HepG2 (cell line): ENCODE results near the gene HEATR1. TPM values are rescaled to one million over a fixed set of nuclear protein-coding genes. Genes with fewer than 3 reads are reported as not detected.

Experiments
- ATM ChIP-seq: fragments of 450-650 bp; IDR thresholded peaks from 2 replicates; pipeline ENCODE4 v1.7.1; 2017; ENCODE audit warnings: mild to moderate bottlenecking, borderline replicate concordance
- BATF2 ChIP-seq: sonication (generic); formaldehyde crosslinking; IDR thresholded peaks from 2 replicates; pipeline ENCODE4 v1.8.0; 2022; ENCODE audit warnings: mild to moderate bottlenecking, missing genetic modification reagents, moderate library complexity
- EEA1 ChIP-seq: sonication (generic); formaldehyde crosslinking; IDR thresholded peaks from 2 replicates; pipeline ENCODE4 v1.5.1; 2020; ENCODE audit warnings: mild to moderate bottlenecking, missing genetic modification reagents, borderline replicate concordance
- FUBP1 ChIP-seq: sonication (generic); formaldehyde crosslinking; IDR thresholded peaks from 2 replicates; pipeline ENCODE4 v1.5.1; 2020; ENCODE audit warnings: missing genetic modification reagents, mild to moderate bottlenecking, borderline replicate concordance
- HMGXB4 ChIP-seq, 2 experiments: sonication (generic) in 1 of 2; formaldehyde crosslinking in 1 of 2; IDR thresholded peaks; 2 replicates each; pipeline versions ENCODE4 v1.4.0 to v1.6.1; 2018 to 2020; ENCODE audit warnings: missing genetic modification reagents in 2 of 2, borderline replicate concordance in 1 of 2, low read depth in 1 of 2, mild to moderate bottlenecking in 1 of 2, missing biosample characterization in 1 of 2
- KDM3A ChIP-seq: IDR thresholded peaks from 2 replicates; pipeline ENCODE4 v1.6.1; 2018; ENCODE audit warnings: low read depth, missing compliant biosample characterization
- KMT2A ChIP-seq: sonication (generic); formaldehyde crosslinking; IDR thresholded peaks from 2 replicates; pipeline ENCODE4 v1.4.0; 2020; ENCODE audit warnings: missing genetic modification reagents
- LBX2 ChIP-seq: sonication (generic); formaldehyde crosslinking; IDR thresholded peaks from 2 replicates; pipeline ENCODE4 v1.5.0; 2020; ENCODE audit warnings: missing genetic modification reagents, mild to moderate bottlenecking, borderline replicate concordance
- MZF1 ChIP-seq: sonication (generic); formaldehyde crosslinking; IDR thresholded peaks from 2 replicates; pipeline ENCODE4 v1.8.1; 2023; ENCODE audit warnings: mild to moderate bottlenecking, missing genetic modification reagents, borderline replicate concordance
- NFE2L1 ChIP-seq: sonication (generic); formaldehyde crosslinking; IDR thresholded peaks from 2 replicates; pipeline ENCODE4 v1.4.0; 2020; ENCODE audit warnings: missing genetic modification reagents, mild to moderate bottlenecking, borderline replicate concordance
- PBX2 ChIP-seq: IDR thresholded peaks from 2 replicates; pipeline ENCODE4 v1.6.1; 2016; ENCODE audit warnings: control low read depth
- PPARG ChIP-seq: conservative IDR thresholded peaks from 2 replicates; pipeline ENCODE4 v1.6.1; 2016; ENCODE audit warnings: missing biosample characterization, missing genetic modification reagents
- REPIN1 ChIP-seq: sonication (generic); formaldehyde crosslinking; IDR thresholded peaks from 2 replicates; pipeline ENCODE4 v1.8.0; 2022; ENCODE audit warnings: missing genetic modification reagents, low read depth, mild to moderate bottlenecking, borderline replicate concordance
- RFX5 ChIP-seq: IDR thresholded peaks from 2 replicates; pipeline ENCODE4 v1.6.1; 2011; ENCODE audit warnings: low read depth, low read length, improper control_type of control experiment
- TAF1 ChIP-seq: sonication (generic); formaldehyde crosslinking; IDR thresholded peaks from 2 replicates; pipeline ENCODE4 v1.4.0; 2020; ENCODE audit warnings: missing genetic modification reagents
- ZBTB1 ChIP-seq: sonication (generic); formaldehyde crosslinking; IDR thresholded peaks from 2 replicates; pipeline ENCODE4 v1.4.0; 2020; ENCODE audit warnings: missing genetic modification reagents, borderline replicate concordance
- ZFP36L1 ChIP-seq: sonication (generic); formaldehyde crosslinking; IDR thresholded peaks from 2 replicates; pipeline ENCODE4 v1.8.0; 2022; ENCODE audit warnings: mild to moderate bottlenecking, missing genetic modification reagents, moderate library complexity
- ZIK1 ChIP-seq: sonication (generic); formaldehyde crosslinking; IDR thresholded peaks from 2 replicates; pipeline ENCODE4 v1.5.0; 2020; ENCODE audit warnings: mild to moderate bottlenecking, low read depth, missing genetic modification reagents, borderline replicate concordance
- ZKSCAN1 ChIP-seq: fragments of 150-350 bp; IDR thresholded peaks from 2 replicates; pipeline ENCODE4 v1.6.1; 2014; ENCODE audit warnings: low read length
- ZNF510 ChIP-seq: sonication (generic); formaldehyde crosslinking; IDR thresholded peaks from 2 replicates; pipeline ENCODE4 v1.4.0; 2020; ENCODE audit warnings: low read depth, mild to moderate bottlenecking, missing genetic modification reagents
- ZNF615 ChIP-seq: sonication (generic); formaldehyde crosslinking; IDR thresholded peaks from 2 replicates; pipeline ENCODE4 v1.5.0; 2020; ENCODE audit warnings: mild to moderate bottlenecking, missing genetic modification reagents, borderline replicate concordance
- ZNF83 ChIP-seq: sonication (generic); formaldehyde crosslinking; IDR thresholded peaks from 2 replicates; pipeline ENCODE4 v1.4.0; 2020; ENCODE audit warnings: missing genetic modification reagents, mild to moderate bottlenecking, borderline replicate concordance
- polyA plus RNA-seq, 8 experiments: library from polyadenylated mRNA; depleted of rRNA in 3 of 8; stranded (reverse) in 7 of 8; unstranded in 1 of 8; fragments of >200 nt; fragmentation: Illumina TruSeq in 4 of 8; extraction: Trizol in 4 of 8; gene quantifications; 2 replicates each; pipeline versions ENCODE4 v1.2.1 to v1.2.3, GENCODE V29; 2011 to 2016; ENCODE audit warnings: low read depth in 4 of 8, missing spikeins in 1 of 8, mixed read lengths in 1 of 8; ENCODE audit not compliant: insufficient read depth in 1 of 8
- total RNA-seq, 5 experiments: library from RNA; depleted of rRNA; stranded (reverse); fragments of >200 nt; fragmentation: Illumina TruSeq; extraction: Trizol; gene quantifications; 2 replicates each; pipeline ENCODE4 v1.2.3, GENCODE V29; 2016; ENCODE audit warnings: low read depth in 1 of 5

Gene HEATR1
- total and polyA plus RNA-seq, 2 of the 13 experiments (the other 11 are each of a cell fraction or from before 2014, with no cell fraction given), result 10.2 to 45.8 TPM

- peak; percentile 54 to 67; a peak in 3 of 4 replicates for TF ChIP-seq HMGXB4 (CRISPR knock-in tag; IDR thresholded peaks at IDR 0.05; ENCODE audit: borderline replicate concordance in 1 of 2, low read depth in 1 of 2)
- TF ChIP-seq BATF2, result no peak
- no peak for TF ChIP-seq ZNF83
- TF ChIP-seq NFE2L1, result no peak
- no peak for TF ChIP-seq FUBP1 (CRISPR knock-in tag)
- TF ChIP-seq REPIN1 (CRISPR knock-in tag), result no peak
- no peak for TF ChIP-seq ZKSCAN1
- peak; percentile 37; the same call in 1 of the 2 replicates for TF ChIP-seq TAF1 (CRISPR knock-in tag)
- TF ChIP-seq ZNF615 (CRISPR knock-in tag), result no peak
- no peak for TF ChIP-seq ZNF510 (CRISPR knock-in tag)
- TF ChIP-seq KDM3A (CRISPR knock-in tag), result no peak
- TF ChIP-seq ATM, result no peak
- peak; percentile 64 for TF ChIP-seq KMT2A
- no peak for TF ChIP-seq MZF1
- TF ChIP-seq EEA1 (CRISPR knock-in tag), result no peak
- TF ChIP-seq ZIK1 (CRISPR knock-in tag), result no peak
- TF ChIP-seq PPARG (CRISPR knock-in tag), result 0 out of 2 replicates have a peak, but pooled peaks have one; percentile 9
- TF ChIP-seq RFX5, result no peak
- TF ChIP-seq ZFP36L1 (CRISPR knock-in tag), result 0 out of 2 replicates have a peak, but pooled peaks have one; percentile 59
- no peak for TF ChIP-seq LBX2
- TF ChIP-seq ZBTB1 (CRISPR knock-in tag), result no peak
- no peak for TF ChIP-seq PBX2 (CRISPR knock-in tag)
Observed at GRCh38 chr1:236524142-236524894, 80.0 kb downstream of the HEATR1 start (continued).
